Activated CD8-positive, alpha-beta memory T cell treated with anti-CD3 and anti-CD28 coated beads for 4 hours (primary cell): ENCODE results near the gene ZPBP.

Source experiments
- DNase-seq, 2 donors: peaks; one replicate each; pipeline ENCODE4 v3.0.0-alpha.2; 2020; ENCODE audit warnings: low read depth in 2 of 2

Gene ZPBP

GRCh38 chr7:50092579-50093491 is at the start of gene ZPBP:
Gene ZPBP (minus strand): TSS chr7:50093246. CDS start chr7:50093194, 52 bp downstream.
- DNase-seq, result peak in 1 of 2 donors; percentile 35

DNA sequence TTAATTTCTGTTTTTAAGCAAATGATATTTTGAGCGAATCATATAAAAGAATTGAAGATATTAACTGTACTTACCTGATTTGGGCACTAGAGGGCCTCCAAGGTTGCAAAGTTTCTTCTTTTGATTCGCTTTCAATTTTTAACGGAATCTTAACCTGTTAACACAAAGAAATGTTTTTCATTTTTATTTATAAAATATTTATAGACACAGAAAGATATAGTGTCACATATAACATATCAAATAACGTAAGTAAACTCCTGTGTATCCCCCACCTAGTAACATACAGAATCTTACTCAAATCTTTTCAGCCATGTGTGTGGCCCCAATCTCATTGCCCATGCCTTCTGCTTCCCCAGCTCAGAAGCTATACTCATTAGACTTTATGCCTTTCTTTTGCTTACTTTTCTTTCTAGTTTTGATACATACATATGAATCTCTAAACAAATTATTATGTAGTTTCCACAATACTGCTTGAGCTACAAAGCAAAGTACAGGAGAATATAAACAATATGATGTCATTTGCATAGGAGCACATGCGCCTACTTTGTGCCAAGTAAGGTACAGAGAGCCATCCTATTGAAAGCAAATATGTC is 49.5 kb upstream of the ZPBP start:
- DNase-seq, result no peak

DNA sequence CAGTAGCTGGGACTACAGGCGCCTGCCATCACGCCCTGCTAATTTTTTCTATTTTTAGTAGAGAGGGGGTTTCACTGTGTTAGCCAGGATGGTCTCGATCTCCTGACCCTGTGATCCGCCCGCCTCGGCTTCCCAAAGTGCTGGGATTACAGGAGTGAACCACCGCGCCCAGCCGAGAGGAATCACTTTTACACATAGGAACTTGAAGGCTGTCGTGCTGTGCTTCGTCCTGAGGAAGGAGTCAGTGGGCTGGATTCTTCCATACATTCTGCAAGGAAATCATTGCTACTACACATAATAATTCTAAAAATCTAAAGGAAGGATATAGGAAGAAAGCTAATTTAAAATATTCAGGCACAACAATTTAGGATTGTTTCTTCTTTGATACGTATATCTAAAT is 48.8 kb upstream of the ZPBP start:
- no peak for DNase-seq

- no peak for DNase-seq
These were observed 48.1 kb upstream of the ZPBP start for GRCh38 chr7:50141131-50141530.

DNA sequence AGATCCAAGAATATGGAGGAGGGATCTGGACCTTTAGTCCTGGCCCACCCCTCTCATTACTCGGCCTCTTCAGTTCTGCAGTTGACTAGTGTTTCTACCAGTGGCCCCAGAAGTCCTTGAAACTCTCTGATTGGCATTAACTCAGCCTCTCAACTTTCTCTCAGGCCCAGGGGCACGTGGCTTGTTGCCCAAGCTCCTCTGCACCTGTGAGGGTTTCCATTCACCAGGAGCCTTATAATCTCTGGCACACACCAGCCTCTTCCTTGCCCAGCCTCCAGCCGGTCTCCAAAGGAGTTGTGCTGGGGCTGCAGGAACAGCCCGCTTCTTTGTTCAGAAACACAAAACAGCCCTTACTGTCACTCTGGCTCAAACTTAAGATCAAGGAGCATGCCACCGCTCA is 47.6 kb upstream of the ZPBP start:
- no peak for DNase-seq

- DNase-seq, result no peak
These were observed 45.1 kb upstream of the ZPBP start for GRCh38 chr7:50138101-50138500.

DNA sequence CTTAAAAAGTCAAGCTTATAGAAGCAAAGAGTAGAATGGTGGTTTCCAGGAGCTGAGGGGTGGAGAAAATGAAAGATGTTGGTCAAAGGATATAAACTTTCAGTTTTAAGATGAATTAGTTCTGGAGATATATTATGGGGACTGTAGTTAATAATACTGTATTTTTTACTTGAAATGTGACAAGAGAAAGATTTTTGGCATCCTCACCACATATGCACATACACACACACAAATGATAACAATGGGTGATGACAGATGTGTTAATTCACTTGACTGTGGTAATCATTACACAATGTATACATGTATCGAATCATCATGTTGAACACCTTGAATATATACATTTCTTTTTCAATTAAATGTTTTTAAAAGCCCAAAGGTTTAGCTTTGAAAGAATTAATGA is 32.7 kb upstream of the ZPBP start:
- no peak for DNase-seq

DNA sequence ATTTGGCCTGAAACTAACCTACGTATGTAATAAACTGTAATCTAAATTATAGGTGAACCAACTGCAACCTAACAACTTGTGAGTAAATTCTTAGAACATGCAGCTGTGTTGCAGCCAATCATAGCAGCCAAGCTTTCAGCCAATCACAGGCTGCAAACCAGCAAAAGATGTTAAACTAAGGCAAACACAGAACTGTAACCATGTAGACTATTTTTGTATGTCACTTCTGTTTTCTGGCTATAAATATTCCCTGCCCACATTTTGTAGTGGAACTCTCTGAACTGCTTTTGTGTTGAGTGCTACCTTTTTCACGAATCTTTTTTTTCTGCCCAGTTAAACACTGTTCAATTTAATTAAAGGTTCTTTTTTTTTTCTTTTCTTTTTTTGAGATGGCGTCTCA is 28.2 kb upstream of the ZPBP start:
- no peak for DNase-seq

GRCh38 chr7:50119815-50120637 is 27.0 kb upstream of the ZPBP start:
- peak in 1 of 2 donors; percentile 2 for DNase-seq

GRCh38 chr7:50112250-50112649 is 19.2 kb upstream of the ZPBP start:
- DNase-seq, result no peak

DNA sequence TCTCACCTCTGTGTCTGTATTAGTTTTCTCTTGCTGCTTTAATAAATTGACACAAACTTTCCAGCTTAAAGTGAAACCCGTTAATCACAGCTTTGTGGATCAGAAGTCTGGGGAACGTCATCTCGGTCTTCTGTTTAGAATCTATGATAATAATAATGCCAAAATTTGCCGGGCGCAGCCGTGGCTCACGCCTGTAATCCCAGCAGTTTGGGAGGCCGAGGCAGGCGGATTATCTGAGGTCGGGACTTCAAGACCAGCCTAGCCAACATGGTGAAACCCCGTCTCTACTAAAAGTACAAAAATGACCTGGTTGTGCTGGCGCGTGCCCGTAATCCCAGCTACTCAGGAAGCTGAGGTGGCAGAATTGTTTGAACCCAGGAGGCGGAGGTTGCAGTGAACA is 8.8 kb upstream of the ZPBP start:
- DNase-seq, result no peak

DNA sequence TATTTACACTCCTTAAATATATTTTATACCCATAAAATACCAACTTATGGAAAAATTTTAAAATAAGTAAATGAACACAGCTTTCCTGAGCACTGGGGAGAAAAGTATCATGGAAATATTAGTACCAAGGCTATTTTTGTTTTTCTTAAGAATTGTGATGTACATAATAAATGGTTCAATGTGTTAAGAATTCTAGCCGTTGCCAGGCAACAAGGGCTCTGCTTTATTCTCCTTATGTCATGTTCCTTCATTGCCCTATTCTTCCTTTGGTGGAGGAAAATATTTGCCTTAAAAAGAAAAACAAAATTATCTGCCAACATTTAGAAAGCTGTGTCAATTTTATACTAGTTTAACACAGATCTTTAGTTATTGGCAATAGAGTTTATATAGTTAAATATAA is 2.6 kb upstream of the ZPBP start:
- no peak for DNase-seq

- no peak for DNase-seq
These were observed 4.5 kb downstream of the ZPBP start for GRCh38 chr7:50088463-50089129.

GRCh38 chr7:50085344-50085743 is 7.7 kb downstream of the ZPBP start:
- no peak for DNase-seq

GRCh38 chr7:50073093-50073492 is 20.0 kb downstream of the ZPBP start:
- DNase-seq, result no peak

DNA sequence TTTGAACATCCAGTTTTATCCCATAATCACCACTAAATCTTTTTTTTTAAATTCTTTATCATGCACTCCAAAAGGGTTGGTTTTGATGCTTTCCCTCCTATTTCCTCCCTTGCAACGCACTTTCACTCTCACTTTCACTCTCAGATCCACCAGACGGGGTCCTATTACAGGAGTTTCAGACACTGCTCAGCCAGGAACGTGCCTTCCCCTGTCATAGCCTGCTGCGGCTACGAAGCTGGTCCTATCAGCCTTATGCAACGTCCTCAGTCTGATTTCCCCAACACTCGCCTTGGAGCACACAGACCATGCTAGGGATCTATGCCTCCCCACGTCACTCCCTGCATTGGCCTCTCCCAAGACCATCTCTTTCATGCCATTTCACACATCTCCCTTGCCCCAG is 23.4 kb downstream of the ZPBP start:
- no peak for DNase-seq

DNA sequence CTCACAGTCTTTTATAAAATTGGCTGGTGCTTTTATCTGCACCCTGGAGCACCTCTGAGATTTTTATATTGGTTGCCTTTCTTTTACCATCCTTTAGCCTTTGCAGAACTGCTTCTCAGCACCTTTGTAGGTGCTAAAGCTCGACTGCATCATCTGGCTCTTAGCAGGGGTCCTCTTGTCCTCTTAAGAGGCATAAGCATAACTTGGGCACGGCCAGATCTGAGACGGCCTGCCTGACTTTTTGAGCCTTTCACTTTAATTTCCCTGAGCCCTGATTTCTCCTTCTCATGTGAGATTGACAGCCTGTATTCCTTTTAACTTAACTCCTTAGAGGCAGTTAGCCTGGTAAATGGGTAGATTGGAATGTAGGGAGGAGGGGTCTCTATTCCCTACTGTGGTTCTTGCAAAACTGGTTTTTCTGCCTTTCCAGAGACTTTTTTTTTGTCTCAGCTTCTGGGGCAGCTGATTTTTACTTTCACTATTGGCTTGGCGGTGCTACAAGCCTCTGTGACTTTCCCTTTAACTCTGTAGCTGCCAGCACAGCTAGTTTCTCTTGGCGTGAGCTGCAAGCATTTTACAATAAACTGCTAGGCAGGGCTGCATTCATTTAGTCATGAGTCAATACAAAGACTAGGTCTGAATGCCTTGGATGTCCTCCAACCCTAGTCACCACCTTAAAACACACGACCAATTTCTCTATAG is 24.0 kb downstream of the ZPBP start:
- no peak for DNase-seq

GRCh38 chr7:50068026-50068425 is 25.0 kb downstream of the ZPBP start:
- DNase-seq, result no peak

GRCh38 chr7:50062951-50063350 is 30.1 kb downstream of the ZPBP start:
- no peak for DNase-seq

- DNase-seq, result no peak
These were observed 36.9 kb downstream of the ZPBP start for GRCh38 chr7:50056131-50056530.

- DNase-seq, result no peak
These were observed 45.3 kb downstream of the ZPBP start for GRCh38 chr7:50047716-50048115.
